NCI-H2029 treated with DMSO at 0.1 percent for 48 hours (cell line): ENCODE measurements around the gene CEP128.

Experiments used
- DNase-seq: peaks from one replicate; lab custom pipeline; 2025; lab: John Stamatoyannopoulos, UW

CEP128 gene

GRCh38 chr14:80941241-80942185 is at the start of gene CEP128:
Gene CEP128 (minus strand): TSS chr14:80941738.
- peak; percentile 66 for DNase-seq

GRCh38 chr14:80988735-80989429 is 47.3 kb upstream of the CEP128 start:
- no peak for DNase-seq

DNA sequence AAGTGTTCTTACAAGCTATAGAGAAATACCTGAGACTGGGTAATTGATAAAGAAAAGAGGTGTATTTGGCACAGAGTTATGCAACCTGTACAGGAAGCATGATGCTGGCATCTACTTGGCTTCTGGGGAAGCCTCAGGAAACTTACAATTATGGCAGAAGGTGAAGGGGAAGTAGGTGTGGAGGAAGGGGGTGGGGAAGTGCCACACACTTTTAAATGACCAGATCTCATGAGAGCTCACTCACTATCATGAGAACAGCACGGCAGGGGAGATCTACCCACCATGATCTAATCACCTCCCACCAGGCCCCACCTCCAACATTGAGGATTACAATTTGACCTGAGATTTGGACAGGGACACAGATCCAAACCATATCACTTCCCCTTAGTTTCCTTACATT is 46.7 kb upstream of the CEP128 start:
- DNase-seq: no peak

- no peak for DNase-seq
Measured at GRCh38 chr14:80987235-80988032, 45.9 kb upstream of the CEP128 start.

DNA sequence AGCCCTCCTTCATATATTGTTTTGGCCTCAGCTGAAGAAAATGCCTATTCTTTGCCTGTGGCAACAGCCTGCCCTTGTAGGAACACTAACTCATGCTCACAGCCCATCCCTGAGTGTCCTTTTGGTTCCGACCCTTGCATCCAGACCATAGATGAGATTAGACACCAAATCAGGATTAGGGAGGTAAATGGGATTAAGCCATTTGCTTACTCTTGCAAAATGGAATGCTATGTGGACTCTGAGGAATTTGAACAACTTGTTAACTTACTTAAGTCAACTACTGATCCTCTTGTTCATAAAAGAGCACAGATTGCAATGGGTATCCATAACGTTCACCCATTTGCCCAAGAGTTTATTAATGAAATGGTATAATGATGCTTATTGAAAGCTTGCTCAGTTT is 41.2 kb upstream of the CEP128 start:
- no peak for DNase-seq

DNA sequence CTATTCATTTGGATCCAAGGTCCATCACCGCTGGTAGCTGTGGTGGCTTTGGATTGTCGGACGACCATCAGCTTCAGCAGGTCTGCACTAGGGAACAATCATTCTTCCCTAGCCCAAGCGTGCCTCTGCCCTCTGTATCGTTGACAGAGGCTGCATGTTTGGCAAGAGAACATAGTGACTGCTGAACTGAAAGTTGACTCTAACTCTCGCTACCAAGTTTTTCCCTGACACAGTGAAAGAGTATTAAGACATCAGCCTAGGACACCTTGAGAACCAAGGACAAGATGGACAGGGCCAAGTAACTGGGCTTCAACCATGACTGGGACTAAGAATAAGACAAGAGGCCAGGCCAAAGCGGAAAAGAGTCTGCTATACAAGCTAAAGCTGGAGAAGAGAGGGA is 40.1 kb upstream of the CEP128 start:
- no peak for DNase-seq

DNA sequence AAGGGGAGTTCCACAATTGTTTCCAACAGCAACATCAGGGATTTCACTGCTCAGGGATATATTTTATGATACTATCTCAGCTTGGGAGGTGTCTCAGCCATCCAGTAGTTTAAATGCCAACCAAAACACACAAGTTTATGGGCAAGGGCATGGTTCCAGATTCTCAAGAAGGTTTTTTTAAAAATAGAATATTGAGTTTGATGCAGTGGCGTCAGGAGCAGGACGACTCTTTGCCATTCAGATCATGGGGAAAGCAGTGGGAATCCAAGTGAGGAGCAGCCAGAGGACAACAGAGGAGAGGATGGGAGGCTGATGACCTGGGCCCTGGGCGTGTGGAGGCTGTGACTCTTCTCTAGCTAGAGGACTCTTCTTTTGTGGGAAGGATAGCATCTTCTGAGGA is 39.6 kb upstream of the CEP128 start:
- no peak for DNase-seq

DNA sequence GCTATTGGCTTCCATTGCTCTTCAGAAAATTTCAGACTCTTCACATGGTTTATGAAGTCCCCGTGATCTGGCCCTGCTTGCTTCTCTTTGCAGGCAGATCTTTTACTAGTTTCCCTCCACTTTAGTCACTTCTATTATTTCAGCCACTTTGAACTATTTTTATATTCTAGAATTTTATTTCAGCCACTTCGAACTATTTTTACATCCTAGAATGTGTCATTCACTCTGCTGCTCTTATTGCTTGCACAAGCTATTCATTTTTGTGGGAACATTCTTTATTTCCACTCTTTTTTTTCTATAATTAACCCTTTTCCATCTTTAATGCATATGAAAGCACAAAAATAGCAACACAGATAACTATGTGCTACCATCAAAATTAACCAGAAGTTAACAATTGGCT is 38.4 kb upstream of the CEP128 start:
- DNase-seq: no peak

DNA sequence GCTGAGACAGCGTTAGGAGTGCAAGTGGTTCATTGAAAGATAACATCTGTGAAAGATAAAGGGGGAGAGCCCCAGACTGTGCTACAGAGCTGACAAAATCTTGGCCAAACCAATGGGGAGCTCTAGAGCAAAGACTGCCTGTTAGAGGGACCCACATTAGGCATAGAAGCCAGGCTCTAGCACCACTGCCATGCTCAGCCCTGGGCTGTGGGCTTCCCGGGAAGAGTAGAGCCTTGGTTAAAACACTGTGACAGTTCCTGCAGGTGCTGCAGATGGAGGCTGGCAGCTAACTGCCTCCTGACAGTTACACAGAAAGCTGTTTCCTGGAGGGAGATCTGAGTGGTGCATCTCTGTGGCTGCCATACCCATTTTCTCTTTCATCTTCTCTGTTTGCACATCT is 36.9 kb upstream of the CEP128 start:
- DNase-seq: no peak

DNA sequence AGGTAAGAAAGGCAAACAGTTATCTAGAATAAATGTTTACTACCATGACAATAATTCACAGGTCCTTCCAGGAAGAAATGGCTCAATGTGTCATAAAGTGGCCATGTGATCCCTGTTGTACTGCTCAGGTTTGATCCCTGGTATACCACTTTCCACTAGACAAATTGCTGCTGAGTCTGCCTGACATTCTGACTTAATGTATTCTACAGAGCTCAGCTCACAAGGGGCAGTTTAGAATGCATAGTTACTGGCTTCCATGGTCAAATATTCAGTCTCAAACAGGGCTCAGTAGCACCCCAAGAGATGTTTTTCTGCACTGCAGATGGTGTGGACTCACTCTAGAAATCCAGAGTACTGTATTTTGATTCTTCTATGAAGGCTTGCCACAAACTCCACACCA is 35.7 kb upstream of the CEP128 start:
- no peak for DNase-seq

DNA sequence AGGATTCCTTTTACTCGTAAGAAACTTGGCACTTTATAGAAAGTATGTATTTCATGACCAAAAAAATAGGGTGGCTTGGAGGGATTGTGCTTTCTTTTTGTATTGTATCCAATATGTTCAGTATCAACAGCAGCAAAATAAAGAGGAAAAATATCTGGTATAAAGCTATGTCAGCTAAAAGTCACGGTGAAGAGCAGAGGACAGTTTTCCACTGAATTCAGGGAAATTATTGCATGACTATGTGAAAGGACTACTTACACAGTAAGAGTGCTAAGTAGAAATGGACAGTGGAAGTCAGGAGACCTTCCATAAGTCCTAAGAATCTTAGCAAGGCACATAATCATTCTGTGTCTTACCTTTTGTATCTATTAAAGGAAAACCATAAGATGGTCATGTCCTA is 33.1 kb upstream of the CEP128 start:
- no peak for DNase-seq

- no peak for DNase-seq
Measured at GRCh38 chr14:80973931-80974641, 32.5 kb upstream of the CEP128 start.

GRCh38 chr14:80965037-80965436 is 23.5 kb upstream of the CEP128 start:
- DNase-seq: no peak

- no peak for DNase-seq
Measured at GRCh38 chr14:80959496-80959895, 18.0 kb upstream of the CEP128 start.

DNA sequence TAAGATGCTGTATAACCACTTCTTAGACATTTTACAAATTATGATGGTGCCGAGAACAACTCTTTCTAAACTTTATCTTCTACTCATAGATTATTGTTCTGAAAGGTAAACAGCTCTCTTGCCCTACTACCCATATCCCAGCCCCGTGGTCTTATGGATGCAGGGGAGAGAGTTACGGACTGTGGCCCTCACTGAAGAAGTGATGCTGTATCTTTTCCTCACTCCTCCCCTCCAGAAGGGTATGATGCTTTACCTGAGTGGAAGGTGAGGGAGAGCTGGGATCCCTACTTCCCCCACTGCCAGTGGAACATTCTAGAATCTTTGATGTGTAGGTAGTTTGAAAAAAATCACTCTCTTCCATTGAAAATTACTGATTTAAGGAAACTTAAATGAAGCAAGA is 17.4 kb upstream of the CEP128 start:
- DNase-seq: no peak

- no peak for DNase-seq
Measured at GRCh38 chr14:80958226-80958625, 16.7 kb upstream of the CEP128 start.

- no peak for DNase-seq
Measured at GRCh38 chr14:80957613-80958012, 16.1 kb upstream of the CEP128 start.

DNA sequence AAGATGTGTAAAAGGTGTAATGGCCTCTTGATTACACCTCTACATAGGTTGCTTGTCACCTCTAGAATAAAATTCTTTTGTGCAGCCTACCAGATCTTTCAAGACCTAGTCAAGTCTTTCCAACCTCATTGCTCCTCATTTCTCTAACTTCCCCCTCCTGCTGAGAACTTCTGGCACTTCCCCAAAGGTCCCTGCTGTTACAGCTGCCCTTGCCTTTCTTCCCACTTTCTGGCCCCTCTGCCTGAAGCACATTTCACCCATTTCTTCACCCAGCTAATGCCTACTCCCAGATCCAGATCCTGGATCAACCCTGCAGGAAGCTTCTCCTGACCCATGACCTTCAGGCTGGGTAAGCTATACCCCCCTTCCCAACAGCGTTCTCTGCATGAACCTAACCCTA is 15.4 kb upstream of the CEP128 start:
- DNase-seq: no peak

DNA sequence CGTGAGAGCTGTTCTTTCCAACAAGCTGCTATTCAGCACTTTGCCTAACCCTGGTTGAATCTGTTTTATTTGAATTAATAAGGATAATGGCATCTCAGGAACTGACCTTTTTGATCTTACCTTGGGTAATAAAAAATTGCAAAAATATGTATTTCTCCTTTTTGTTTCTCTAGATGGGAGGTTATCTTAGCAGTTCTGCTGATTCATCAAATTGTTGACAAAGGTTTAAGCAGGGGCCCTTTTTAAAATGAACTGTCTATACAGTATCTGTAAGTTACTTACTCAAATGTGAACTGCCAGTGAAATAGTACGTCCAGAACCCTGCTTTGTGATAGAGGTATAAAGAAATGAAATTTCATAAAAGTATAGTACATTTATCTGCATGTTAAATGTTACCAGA is 14.6 kb upstream of the CEP128 start:
- DNase-seq: no peak

DNA sequence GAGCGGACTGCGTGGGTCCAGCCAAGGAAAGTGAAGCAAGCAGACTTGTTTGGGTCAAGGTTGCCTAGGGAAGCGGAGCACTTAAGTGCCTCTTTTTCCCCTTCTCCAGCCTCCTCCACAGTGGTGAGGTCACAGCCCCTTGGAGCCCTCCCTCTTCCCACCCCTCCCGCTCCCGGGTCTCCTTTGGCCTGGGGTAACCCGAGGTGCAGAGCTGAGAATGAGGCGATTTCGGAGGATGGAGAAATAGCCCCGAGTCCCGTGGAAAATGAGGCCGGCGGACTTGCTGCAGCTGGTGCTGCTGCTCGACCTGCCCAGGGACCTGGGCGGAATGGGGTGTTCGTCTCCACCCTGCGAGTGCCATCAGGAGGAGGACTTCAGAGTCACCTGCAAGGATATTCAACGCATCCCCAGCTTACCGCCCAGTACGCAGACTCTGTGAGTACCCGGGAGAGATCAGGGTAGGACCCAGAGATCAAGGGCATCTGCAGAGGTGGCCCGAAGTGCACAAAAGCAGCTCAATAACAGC is 13.9 kb upstream of the CEP128 start, which contains the start of gene TSHR:
TSHR (plus strand) TSS at position 206 of the 526 bp plus-strand sequence; CDS start at position 266, 60 bp downstream.
- DNase-seq: no peak

- DNase-seq: peak; percentile 1
Measured at GRCh38 chr14:80954687-80955299, 13.3 kb upstream of the CEP128 start.
